ENCODE results near the gene BTBD9.

DNA sequence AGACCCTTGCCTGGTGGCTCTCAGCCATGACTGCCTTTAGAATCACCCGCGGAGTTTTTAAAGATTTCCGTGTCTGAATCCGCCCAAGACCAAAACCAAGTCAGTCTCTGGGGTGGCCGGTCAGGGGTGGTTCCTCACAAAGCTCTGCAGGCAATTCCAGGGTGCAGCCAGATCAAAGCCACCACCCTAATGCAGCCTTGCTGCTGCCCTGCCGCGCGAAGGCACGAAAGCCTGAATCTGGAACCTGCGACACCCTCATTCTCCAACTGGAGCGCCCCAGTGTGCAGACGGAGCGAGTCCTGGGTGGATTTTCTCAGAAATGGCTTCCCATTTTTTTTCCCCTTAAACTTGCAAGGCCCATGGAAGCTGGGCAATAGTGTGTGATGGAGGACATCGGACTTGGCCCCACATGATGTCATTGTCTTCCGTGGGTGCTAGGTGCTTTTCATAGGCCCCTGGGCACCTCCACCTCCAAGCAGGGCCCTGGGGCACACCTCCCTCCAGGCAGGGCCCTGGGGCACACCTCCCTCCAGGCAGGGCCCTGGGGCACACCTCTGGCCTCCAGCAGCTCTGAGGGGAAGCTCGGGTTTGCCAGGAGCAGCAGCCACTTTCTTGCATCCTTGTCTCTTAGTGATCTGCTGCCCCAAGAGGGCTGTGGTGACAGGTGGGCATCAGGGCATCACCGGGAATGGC, 477.1 kb downstream of the BTBD9 start:
- TF ChIP-seq, protein P1, sequence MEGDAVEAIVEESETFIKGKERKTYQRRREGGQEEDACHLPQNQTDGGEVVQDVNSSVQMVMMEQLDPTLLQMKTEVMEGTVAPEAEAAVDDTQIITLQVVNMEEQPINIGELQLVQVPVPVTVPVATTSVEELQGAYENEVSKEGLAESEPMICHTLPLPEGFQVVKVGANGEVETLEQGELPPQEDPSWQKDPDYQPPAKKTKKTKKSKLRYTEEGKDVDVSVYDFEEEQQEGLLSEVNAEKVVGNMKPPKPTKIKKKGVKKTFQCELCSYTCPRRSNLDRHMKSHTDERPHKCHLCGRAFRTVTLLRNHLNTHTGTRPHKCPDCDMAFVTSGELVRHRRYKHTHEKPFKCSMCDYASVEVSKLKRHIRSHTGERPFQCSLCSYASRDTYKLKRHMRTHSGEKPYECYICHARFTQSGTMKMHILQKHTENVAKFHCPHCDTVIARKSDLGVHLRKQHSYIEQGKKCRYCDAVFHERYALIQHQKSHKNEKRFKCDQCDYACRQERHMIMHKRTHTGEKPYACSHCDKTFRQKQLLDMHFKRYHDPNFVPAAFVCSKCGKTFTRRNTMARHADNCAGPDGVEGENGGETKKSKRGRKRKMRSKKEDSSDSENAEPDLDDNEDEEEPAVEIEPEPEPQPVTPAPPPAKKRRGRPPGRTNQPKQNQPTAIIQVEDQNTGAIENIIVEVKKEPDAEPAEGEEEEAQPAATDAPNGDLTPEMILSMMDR (IDR thresholded peaks at IDR 0.05), result no peak
- TF ChIP-seq POLR2A (IDR thresholded peaks at IDR 0.05), result no peak
